Activated CD4-positive, alpha-beta T cell treated with anti-CD3 and anti-CD28 coated beads, Interleukin-2, amount 50 U/mL, for 4 hours (primary cell): ENCODE data around the gene LGALS3BP.

Experiments used
- DNase-seq, 2 experiments: peaks; one replicate each; pipeline ENCODE4 v3.0.0-alpha.2; 2020

The LGALS3BP gene

GRCh38 chr17:78934681-78935418 is 44.9 kb downstream of the LGALS3BP start:
- no peak for DNase-seq

GRCh38 chr17:78933959-78934568 is 45.7 kb downstream of the LGALS3BP start:
- DNase-seq, result no peak

GRCh38 chr17:78933025-78933958 is 46.4 kb downstream of the LGALS3BP start:
- peak; percentile 16 to 26 for DNase-seq

GRCh38 chr17:78929908-78930775 is 49.6 kb downstream of the LGALS3BP start:
- no peak for DNase-seq

GRCh38 chr17:78925662-78926555 is 53.8 kb downstream of the LGALS3BP start:
- no peak for DNase-seq

- peak; percentile 57 to 60 for DNase-seq
These were observed 54.5 kb downstream of the LGALS3BP start, which contains the start of gene TIMP2 for GRCh38 chr17:78925234-78925633. TIMP2 (minus strand) TSS chr17:78925387; CDS start chr17:78925088, 299 bp downstream.

GRCh38 chr17:78924481-78925151 is 55.1 kb downstream of the LGALS3BP start:
- no peak for DNase-seq

- DNase-seq, result peak; percentile 48 to 53
These were observed 55.9 kb downstream of the LGALS3BP start for GRCh38 chr17:78923660-78924453.

GRCh38 chr17:78922816-78923498 is 56.8 kb downstream of the LGALS3BP start:
- DNase-seq, result no peak

- no peak for DNase-seq
These were observed 58.2 kb downstream of the LGALS3BP start for GRCh38 chr17:78921437-78921971.
